ENCODE measurements around the gene WDR88. TPM values are rescaled to one million over a fixed set of nuclear protein-coding genes. Genes with fewer than 3 reads are reported as not detected.

WDR88 gene
- total and polyA plus RNA-seq, 12 donors, result 0.03 to 0.11 TPM; not detected in 10

- Histone ChIP-seq H3K9me3 (replicated peaks in 1 of 3) (no peaks in the 10 kb centered on the region), H3K27ac (no peak overlapping the region), H3K36me3 (replicated peaks in 1 of 2) (peaks cover 0 to 81% of the 10 kb centered on the region in 2 donors), H3K27me3 (no peaks in the 10 kb centered on the region), H3K4me3 (no peak overlapping the region), H3K4me1 (replicated peaks in 1 of 2) (no peaks in the 10 kb centered on the region)
- 75 to 93% (median 77%) methylated on average over 3 to 4 of the region's 4 CpGs for WGBS, 4 donors
- TF ChIP-seq POLR2A (IDR thresholded peaks at IDR 0.05) (no peak), CTCF (IDR thresholded peaks at IDR 0.05) (no peak)
- intact Hi-C loops (cut with DNase I), result no loop called here
- peak in 2 of 7 donors; percentile 9 to 20 for DNase-seq
Measured at GRCh38 chr19:33098055-33098534, 33.8 kb upstream of the WDR88 start.

GRCh38 chr19:33100894-33101644, 30.8 kb upstream of the WDR88 start:
- H3K27ac ChIP-seq, result no peak overlapping the region
- intact Hi-C loops (cut with DNase I), result no loop called here
- H3K36me3 ChIP-seq (replicated peaks in 1 of 2), result peaks cover 0 to 64% of the 10 kb centered on the region in 2 donors
- no peaks in the 10 kb centered on the region for H3K4me1 ChIP-seq (replicated peaks in 1 of 2)
- H3K4me3 ChIP-seq, result no peak overlapping the region
- no peak for TF ChIP-seq CTCF (IDR thresholded peaks at IDR 0.05)
- no peak for TF ChIP-seq POLR2A (IDR thresholded peaks at IDR 0.05)
- no peaks in the 10 kb centered on the region for H3K9me3 ChIP-seq (replicated peaks in 1 of 3)
- no peak for DNase-seq
- WGBS, 4 donors, result 92 to 94% (median 93%) methylated on average over 10 of the region's 10 CpGs
- H3K27me3 ChIP-seq, result no peaks in the 10 kb centered on the region

DNA sequence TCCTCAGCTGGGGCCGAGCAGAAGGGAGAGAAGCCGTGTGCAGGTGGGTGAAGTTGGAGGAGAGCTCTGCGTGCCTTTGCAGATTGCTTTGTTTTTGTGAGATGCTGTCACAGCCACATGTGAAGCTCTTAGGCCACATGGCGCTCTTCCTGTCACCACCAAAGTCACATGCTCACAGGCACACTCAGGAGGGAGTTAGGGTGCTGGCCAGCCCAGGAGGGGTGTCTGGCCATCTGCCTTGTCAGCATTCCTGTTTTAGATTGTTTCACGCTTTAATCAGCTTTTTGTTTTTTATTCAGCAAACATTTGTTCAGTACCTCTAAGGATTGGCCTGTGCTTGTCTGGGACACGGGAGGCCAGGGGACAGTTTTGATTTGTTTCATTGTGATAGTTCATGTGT, 29.0 kb upstream of the WDR88 start:
- WGBS, 4 donors, result 93 to 96% (median 93%) methylated on average over 6 of the region's 6 CpGs
- no peak for DNase-seq

GRCh38 chr19:33108161-33108560, 23.8 kb upstream of the WDR88 start:
- no peak for DNase-seq
- intact Hi-C loops (cut with DNase I), result no loop called here
- TF ChIP-seq CTCF (IDR thresholded peaks at IDR 0.05) (no peak), POLR2A (IDR thresholded peaks at IDR 0.05) (no peak)

More for the DNA sequence above, 29.0 kb upstream of the WDR88 start:
- intact Hi-C loops (cut with DNase I), result no loop called here
- no peaks in the 10 kb centered on the region for H3K27me3 ChIP-seq
- no peaks in the 10 kb centered on the region for H3K9me3 ChIP-seq (replicated peaks in 1 of 3)
- H3K4me3 ChIP-seq, result no peak overlapping the region
- H3K4me1 ChIP-seq (replicated peaks in 1 of 2), result no peaks in the 10 kb centered on the region
- no peak overlapping the region for H3K27ac ChIP-seq
- peaks cover 0 to 65% of the 10 kb centered on the region in 2 donors for H3K36me3 ChIP-seq (replicated peaks in 1 of 2)
- TF ChIP-seq POLR2A (IDR thresholded peaks at IDR 0.05), result no peak
- no peak for TF ChIP-seq CTCF (IDR thresholded peaks at IDR 0.05)

More at GRCh38 chr19:33108161-33108560, 23.8 kb upstream of the WDR88 start:
- no peaks in the 10 kb centered on the region for H3K9me3 ChIP-seq (replicated peaks in 1 of 3)
- no peaks in the 10 kb centered on the region for H3K27me3 ChIP-seq
- H3K4me3 ChIP-seq, result no peak overlapping the region
- no peak overlapping the region for H3K27ac ChIP-seq
- WGBS, 4 donors, result 93 to 96% (median 95%) methylated on average over 10 of the region's 10 CpGs
- H3K36me3 ChIP-seq (replicated peaks in 1 of 2), result peaks cover 0 to 66% of the 10 kb centered on the region in 2 donors
- H3K4me1 ChIP-seq (replicated peaks in 1 of 2), result no peaks in the 10 kb centered on the region
